ENCODE results near the gene FGF7.

DNA sequence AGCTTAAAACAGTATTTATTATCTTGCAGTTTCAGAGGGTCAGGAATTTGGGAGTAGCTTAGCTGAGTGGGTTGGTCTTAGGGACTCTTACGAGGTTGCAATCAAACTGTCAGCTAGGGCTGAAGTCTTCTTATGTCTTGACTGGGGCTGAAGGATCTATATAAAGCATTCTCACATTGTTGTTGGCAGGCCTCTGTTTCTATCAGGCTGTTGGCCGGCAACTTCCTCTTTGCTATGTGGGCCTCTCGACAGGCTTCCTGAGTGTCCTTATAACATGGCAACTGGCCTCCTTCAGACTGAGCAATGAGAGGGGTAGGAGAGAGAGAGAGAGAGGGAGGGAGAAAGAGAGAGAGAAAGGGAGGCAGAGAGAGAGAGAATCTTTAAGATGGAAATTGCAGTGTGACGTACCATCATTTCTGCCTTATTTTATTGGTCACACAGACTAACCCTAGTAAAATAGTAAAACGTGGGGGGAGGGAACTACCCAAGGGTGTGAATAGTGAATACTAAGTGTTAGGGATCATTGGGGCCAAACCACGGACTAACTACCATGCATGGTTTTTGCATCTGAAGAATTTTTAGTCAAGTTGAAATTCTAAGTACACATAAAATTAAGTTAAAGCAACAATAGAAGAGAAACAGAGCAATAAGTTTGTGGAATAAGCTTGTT, 16.1 kb downstream of the FGF7 start:
- no peak for TF ChIP-seq CTCF (conservative IDR thresholded peaks at IDR 0.05; ENCODE audit: low read depth, low read length)
- TF ChIP-seq EZH2 (IDR thresholded peaks at IDR 0.05; ENCODE audit: low read length, unreplicated experiment), result no peak
- TF ChIP-seq EZH2phosphoT487 (IDR thresholded peaks at IDR 0.05; ENCODE audit: borderline replicate concordance, low read length), result no peak
